Breast epithelium (tissue), 4 donors: ENCODE results near the gene PGAM4. TPM values are rescaled to one million over a fixed set of nuclear protein-coding genes. Genes with fewer than 3 reads are reported as not detected.
"Not testable (repeated sequence)": the region's sequence is repeated elsewhere in the genome, so short reads cannot be mapped to it uniquely, and the experiment has no call there.

Experiments
- DNase-seq, 2 donors: peaks; one replicate each; pipeline ENCODE4 v3.0.0-alpha.2; 2019; ENCODE audit warnings: low spot score in 2 of 2
- H3K27ac ChIP-seq, 2 donors: fragments of 200-600 bp; sonication (generic) in 1 of 2; one replicate each; pipeline ENCODE4 v1.5.1; 2016 to 2019; ENCODE audit warnings: mild to moderate bottlenecking in 1 of 2
- H3K27me3 ChIP-seq, 2 donors: fragments of 200-600 bp; sonication (generic) in 1 of 2; one replicate each; pipeline versions ENCODE4 v1.5.1 to v1.6.0; 2017 to 2019; ENCODE audit warnings: control low read depth in 1 of 2, mild to moderate bottlenecking in 1 of 2
- H3K36me3 ChIP-seq: fragments of 200-600 bp; one replicate; pipeline ENCODE4 v1.5.1; 2019
- H3K4me1 ChIP-seq, 2 donors: fragments of 200-600 bp; sonication (generic); one replicate each; pipeline ENCODE4 v1.5.1; 2016 to 2019; ENCODE audit warnings: control low read depth in 1 of 2
- H3K4me3 ChIP-seq, 3 donors: fragments of 200-600 bp; sonication (generic); 1 replicate in 2 of 3; 2 replicates in 1 of 3; pipeline ENCODE4 v1.5.1; 2016 to 2019; ENCODE audit warnings: mild to moderate bottlenecking in 3 of 3, moderate library complexity in 2 of 3
- H3K9me3 ChIP-seq, 2 donors: fragments of 200-600 bp; sonication (generic) in 1 of 2; one replicate each; pipeline ENCODE4 v1.5.1; 2016 to 2019; ENCODE audit warnings: control low read depth in 1 of 2
- POLR2A ChIP-seq: fragments of 450-650 bp; IDR thresholded peaks from one replicate; pipeline ENCODE4 v1.6.1; 2016; ENCODE audit warnings: antibody characterized with exemption, mild to moderate bottlenecking, moderate library complexity
- POLR2AphosphoS5 ChIP-seq, 3 donors: sonication (generic); formaldehyde crosslinking; IDR thresholded peaks; one replicate each; pipeline ENCODE4 v1.6.1; 2017; ENCODE audit warnings: antibody characterized with exemption in 3 of 3
- intact Hi-C: fragments of 100-400 bp; cut with DNase I; formaldehyde crosslinking; loops from one replicate; pipeline ENCODE4 v1.15.1; 2023; ENCODE audit warnings: low total_unique reads
- total RNA-seq, 3 donors: library from RNA; depleted of rRNA; stranded (reverse); fragments of >200 nt; gene quantifications; one replicate each; pipeline ENCODE4 v1.1.0, GENCODE V29; 2016
- TF ChIP-seq, protein P1 (sequence below), 3 donors: fragments of 450-650 bp; IDR thresholded peaks; one replicate each; pipeline ENCODE4 v1.5.1; 2016 to 2017; ENCODE audit warnings: antibody characterized with exemption in 3 of 3, mild to moderate bottlenecking in 3 of 3, moderate library complexity in 3 of 3

Gene PGAM4
- total RNA-seq, 3 donors from 2014 or later = not detected

DNA sequence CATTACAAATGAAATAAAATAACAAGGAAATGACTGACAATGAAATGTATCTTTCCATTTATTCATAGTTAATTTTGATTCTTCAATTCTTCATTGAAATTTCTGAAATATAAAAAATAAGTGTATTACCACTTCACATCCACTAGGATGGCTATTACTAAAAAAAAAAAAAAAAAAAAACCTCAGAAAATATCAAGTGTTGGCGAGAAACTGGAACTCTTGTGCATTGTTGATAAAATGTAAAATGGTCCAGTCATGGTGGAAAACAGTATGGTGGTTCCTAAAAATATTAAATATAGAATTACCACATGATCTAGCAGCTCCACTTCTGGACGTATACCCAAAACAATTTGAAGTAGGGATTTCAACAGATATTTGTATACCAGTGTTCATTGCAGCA, 22.9 kb downstream of the PGAM4 start:
- Histone ChIP-seq H3K36me3 (no peaks in the 10 kb centered on the region), H3K9me3 (no peaks in the 10 kb centered on the region), H3K4me1 (no peaks in the 10 kb centered on the region), H3K27ac (no peak overlapping the region), H3K4me3 (no peak overlapping the region), H3K27me3 (peaks cover 0 to 3% of the 10 kb centered on the region in 2 donors)
- intact Hi-C loops = no loop called here
- DNase-seq = no peak
- no peak for TF ChIP-seq POLR2A
- no peak for TF ChIP-seq POLR2AphosphoS5 (IDR thresholded peaks at IDR 0.05)
- TF ChIP-seq, protein P1, sequence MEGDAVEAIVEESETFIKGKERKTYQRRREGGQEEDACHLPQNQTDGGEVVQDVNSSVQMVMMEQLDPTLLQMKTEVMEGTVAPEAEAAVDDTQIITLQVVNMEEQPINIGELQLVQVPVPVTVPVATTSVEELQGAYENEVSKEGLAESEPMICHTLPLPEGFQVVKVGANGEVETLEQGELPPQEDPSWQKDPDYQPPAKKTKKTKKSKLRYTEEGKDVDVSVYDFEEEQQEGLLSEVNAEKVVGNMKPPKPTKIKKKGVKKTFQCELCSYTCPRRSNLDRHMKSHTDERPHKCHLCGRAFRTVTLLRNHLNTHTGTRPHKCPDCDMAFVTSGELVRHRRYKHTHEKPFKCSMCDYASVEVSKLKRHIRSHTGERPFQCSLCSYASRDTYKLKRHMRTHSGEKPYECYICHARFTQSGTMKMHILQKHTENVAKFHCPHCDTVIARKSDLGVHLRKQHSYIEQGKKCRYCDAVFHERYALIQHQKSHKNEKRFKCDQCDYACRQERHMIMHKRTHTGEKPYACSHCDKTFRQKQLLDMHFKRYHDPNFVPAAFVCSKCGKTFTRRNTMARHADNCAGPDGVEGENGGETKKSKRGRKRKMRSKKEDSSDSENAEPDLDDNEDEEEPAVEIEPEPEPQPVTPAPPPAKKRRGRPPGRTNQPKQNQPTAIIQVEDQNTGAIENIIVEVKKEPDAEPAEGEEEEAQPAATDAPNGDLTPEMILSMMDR (IDR thresholded peaks at IDR 0.05) = no peak

DNA sequence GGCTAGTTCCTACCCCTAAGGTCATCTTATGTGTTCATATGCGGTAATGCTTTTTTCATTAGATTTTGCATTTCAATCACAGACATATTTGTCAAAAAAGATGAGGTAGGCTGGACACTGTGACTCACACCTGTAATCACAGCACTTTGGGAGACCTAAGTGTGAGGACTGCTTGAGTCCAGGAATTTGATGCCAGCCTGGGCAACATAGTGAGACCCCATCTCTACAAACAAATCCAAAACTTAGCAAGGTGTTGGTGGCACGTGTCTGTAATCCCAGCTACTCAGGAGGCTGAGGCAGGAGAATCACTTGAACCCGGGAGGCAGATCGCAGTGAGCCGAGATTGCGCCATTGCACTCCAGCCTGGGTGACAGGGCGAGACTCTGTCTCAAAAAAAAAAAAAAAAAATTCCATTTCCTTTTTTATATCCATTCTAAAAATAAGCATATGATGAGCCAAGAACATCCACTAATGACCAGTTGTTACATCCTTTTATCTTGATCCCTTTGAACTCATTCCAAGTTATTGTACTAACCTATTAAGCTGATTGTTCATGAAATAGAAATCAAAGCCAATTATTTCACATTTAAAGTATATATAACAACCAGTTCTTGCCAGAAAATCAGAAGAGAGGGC, 23.4 kb downstream of the PGAM4 start:
- intact Hi-C loops = no loop called here
- H3K36me3 ChIP-seq = no peaks in the 10 kb centered on the region
- no peak overlapping the region for H3K27ac ChIP-seq
- H3K27me3 ChIP-seq = peaks cover 0 to 3% of the 10 kb centered on the region in 2 donors
- H3K4me3 ChIP-seq = no peak overlapping the region
- H3K9me3 ChIP-seq = no peaks in the 10 kb centered on the region
- H3K4me1 ChIP-seq = no peaks in the 10 kb centered on the region
- DNase-seq = no peak
- TF ChIP-seq POLR2A (no peak), POLR2AphosphoS5 (IDR thresholded peaks at IDR 0.05) (no peak)
- TF ChIP-seq, protein P1 (IDR thresholded peaks at IDR 0.05) = no peak

- intact Hi-C loops, H3K27ac ChIP-seq, DNase-seq, H3K9me3 ChIP-seq, H3K4me3 ChIP-seq, H3K36me3 ChIP-seq, H3K4me1 ChIP-seq, H3K27me3 ChIP-seq: not testable (repeated sequence)
Observed at GRCh38 chrX:77945031-77945430, 24.4 kb downstream of the PGAM4 start.

DNA sequence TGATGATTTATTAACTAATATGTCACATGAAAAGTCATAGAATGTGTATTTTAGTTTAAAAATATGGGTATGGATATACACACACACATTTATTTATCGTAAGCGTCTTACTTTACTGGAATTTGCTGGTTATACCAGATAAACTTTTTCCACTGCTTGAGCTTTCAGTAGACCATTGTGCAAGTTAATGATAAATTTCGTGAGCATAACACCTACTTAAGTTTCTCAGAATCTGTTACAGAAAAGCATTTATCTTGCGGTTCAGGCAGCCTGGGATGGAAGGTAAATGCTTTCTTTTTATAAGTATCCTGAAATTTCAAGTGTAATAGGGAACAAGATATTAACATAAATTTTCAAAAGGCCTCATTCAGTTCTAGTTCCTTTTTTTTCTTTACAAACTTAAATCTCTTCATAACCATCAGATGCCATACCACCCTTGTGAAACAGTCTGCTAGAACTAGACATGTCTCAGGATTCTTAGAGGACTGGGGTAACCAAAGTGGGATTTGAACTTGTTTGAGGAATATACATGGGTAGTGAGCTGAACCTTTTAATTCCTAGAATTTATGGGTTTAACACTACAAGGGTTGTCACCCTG, 31.3 kb downstream of the PGAM4 start:
- TF ChIP-seq, protein P1 (IDR thresholded peaks at IDR 0.05) = no peak
- TF ChIP-seq POLR2AphosphoS5 (IDR thresholded peaks at IDR 0.05) (no peak), POLR2A (no peak)
- Histone ChIP-seq H3K27me3 (peaks cover 0 to 12% of the 10 kb centered on the region in 2 donors), H3K36me3 (no peaks in the 10 kb centered on the region), H3K27ac (no peak overlapping the region), H3K4me3 (no peak overlapping the region), H3K4me1 (no peaks in the 10 kb centered on the region), H3K9me3 (no peaks in the 10 kb centered on the region)
- no peak for DNase-seq
- intact Hi-C loops = no loop called here

- TF ChIP-seq, protein P1 (IDR thresholded peaks at IDR 0.05) = no peak
- TF ChIP-seq POLR2AphosphoS5 (IDR thresholded peaks at IDR 0.05) = no peak
- TF ChIP-seq POLR2A = no peak
- intact Hi-C loops = no loop called here
- H3K4me3 ChIP-seq = no peak overlapping the region
Observed at GRCh38 chrX:77937291-77937690, 32.1 kb downstream of the PGAM4 start.

More at GRCh38 chrX:77937291-77937690, 32.1 kb downstream of the PGAM4 start:
- no peaks in the 10 kb centered on the region for H3K9me3 ChIP-seq
- H3K36me3 ChIP-seq = no peaks in the 10 kb centered on the region
- no peaks in the 10 kb centered on the region for H3K4me1 ChIP-seq
- DNase-seq = no peak
- H3K27me3 ChIP-seq = peaks cover 0 to 12% of the 10 kb centered on the region in 2 donors
- H3K27ac ChIP-seq = no peak overlapping the region
